Heart left ventricle (tissue), 16 donors: ENCODE results near the gene CXCL12. TPM values are rescaled to one million over a fixed set of nuclear protein-coding genes. Genes with fewer than 3 reads are reported as not detected.

Experiments used
- ATAC-seq, 4 donors: fragments of 200-7000 bp; cut with Tn5 transposase; one replicate each; pipeline ENCODE4 v1.9.1; 2020 to 2022; ENCODE audit warnings: moderate library complexity in 4 of 4, mild to moderate bottlenecking in 3 of 4, moderate number of reproducible peaks in 1 of 4
- DNase-seq, 5 donors: peaks; one replicate each; pipeline ENCODE4 v3.0.0-alpha.2; 2020
- H3K27ac ChIP-seq, 12 donors: fragments of 200-600 bp; sonication (generic) in 4 of 12; one replicate each; pipeline versions ENCODE4 v1.5.0 to v1.8.0; 2016 to 2022; ENCODE audit warnings: mild to moderate bottlenecking in 2 of 12
- H3K27me3 ChIP-seq, 9 donors: fragments of 200-600 bp; sonication (generic) in 2 of 9; one replicate each; pipeline versions ENCODE4 v1.5.1 to v1.8.0; 2016 to 2022; ENCODE audit warnings: mild to moderate bottlenecking in 3 of 9
- H3K36me3 ChIP-seq, 9 donors: fragments of 200-600 bp; sonication (generic) in 2 of 9; one replicate each; pipeline versions ENCODE4 v1.5.0 to v1.8.0; 2018 to 2022; ENCODE audit warnings: mild to moderate bottlenecking in 2 of 9
- H3K4me1 ChIP-seq, 12 donors: fragments of 200-600 bp; sonication (generic) in 4 of 12; one replicate each; pipeline versions ENCODE4 v1.5.0 to v1.8.0; 2016 to 2022; ENCODE audit warnings: mild to moderate bottlenecking in 3 of 12
- H3K4me3 ChIP-seq, 12 donors: fragments of 200-600 bp; sonication (generic) in 4 of 12; one replicate each; pipeline versions ENCODE4 v1.5.0 to v1.8.0; 2017 to 2022; ENCODE audit warnings: mild to moderate bottlenecking in 9 of 12, moderate library complexity in 4 of 12
- H3K9me3 ChIP-seq, 12 donors: fragments of 200-600 bp; sonication (generic) in 4 of 12; one replicate each; pipeline versions ENCODE4 v1.5.0 to v1.8.0; 2016 to 2022; ENCODE audit warnings: mild to moderate bottlenecking in 1 of 12
- POLR2A ChIP-seq, 2 donors: fragments of 450-650 bp; IDR thresholded peaks; one replicate each; pipeline ENCODE4 v1.6.1; 2017; ENCODE audit warnings: antibody characterized with exemption in 2 of 2, mild to moderate bottlenecking in 2 of 2, moderate library complexity in 2 of 2
- WGBS, 4 donors: extraction: QIAGEN DNeasy Blood & Tissue Kit in 2 of 4; methylation state at CpG; one replicate each; pipeline versions ENCODE4 v1.1.5 to v1.1.7; 2013 to 2018; 5-methylcytosine and 5-hydroxymethylcytosine counted together
- intact Hi-C, 10 donors: fragments of 100-400 bp; cut with DNase I; formaldehyde crosslinking; loops; one replicate each; pipeline versions ENCODE4 v1.11.1 to v1.14.2; 2022
- polyA plus RNA-seq, 2 donors: library from polyadenylated mRNA; stranded (reverse); fragments of 200-250 nt; gene quantifications; one replicate each; pipeline ENCODE4 v1.2.3, GENCODE V29; 2013
- total RNA-seq, 9 donors: library from RNA; depleted of rRNA in 2 of 9; stranded (reverse); fragments of >200 nt in 2 of 9; fragmentation: NEBNext Ultra II Directional in 3 of 9; extraction: Animal tissue kit (Norgen Biotek cat#: 25700) in 3 of 9; gene quantifications; one replicate each; pipeline versions ENCODE4 v1.1.0 to v1.2.4, GENCODE V29; 2016 to 2023
- TF ChIP-seq, protein P1 (sequence below), 12 donors: fragments of 200-600 bp; sonication (generic) in 4 of 12; IDR thresholded peaks; one replicate each; pipeline versions ENCODE4 v1.5.0 to v1.8.0; 2018 to 2022; ENCODE audit warnings: antibody characterized with exemption in 12 of 12, mild to moderate bottlenecking in 5 of 12
- donor health status: ischemic (EF 13 %, LVEDD 7.1; RV severe dilation, severe dysfunction).
- donor health status: healthy with polysubstance abuse.
- donor health status: DM: no; HTN: yes; CAD: no.
- donor health status: DM: no; HTN: no; CAD: no.
- donor health status: ischemic (EF 25% LVEDD 6.9; RV normal size, moderate dysfunction).
- donor health status: ischemic (EF 25% LVEDD 5.7; RV mildly dilated, moderate dysfunction).
- donor health status: healthy.
- donor health status: DM: yes; HTN: yes; CAD: no.
- donor health status: ischemic (EF 35%, LVEDD 5.7; RV mildly dilated, moderate dysfunction).
- donor health status: nonischemic (EF 11% LVEDD 7.7; RV severe dilation, severe dysfunction).
- donor health status: DM: yes; HTN: yes; CAD: no.
- donor health status: PGD.
- donor health status: ischemic (EF 29% LVEDD 5.4; RV normal size, mild dysfunction).
- donor health status: nonischemic (EF 23%, LVEDD 6.1; RV moderate dilation, normal function).

The CXCL12 gene
- total and polyA plus RNA-seq, 11 donors = 56.4 to 203 (median 125) TPM

DNA sequence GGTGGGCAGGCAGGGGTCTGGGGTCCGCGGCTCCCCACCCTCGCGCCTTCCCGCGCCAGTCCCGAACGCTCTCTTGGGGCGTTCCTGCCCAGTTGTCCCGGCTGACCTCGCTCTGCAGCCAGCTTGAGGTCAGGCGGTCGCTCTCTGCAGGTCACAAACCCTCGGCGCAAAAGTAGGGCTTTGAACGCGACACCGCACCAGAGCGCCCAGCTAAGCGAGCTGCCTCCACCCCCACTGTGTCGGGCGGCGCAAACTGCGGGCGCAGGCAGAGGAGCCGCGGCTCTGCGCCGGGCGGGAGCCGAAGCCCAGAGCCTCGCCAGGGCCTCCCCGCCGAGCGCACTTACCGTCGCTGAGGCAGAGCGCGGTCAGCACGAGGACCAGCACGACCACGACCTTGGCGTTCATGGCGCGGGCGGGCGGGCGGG lies 284 bp downstream of the CXCL12 start:
- Histone ChIP-seq H3K27me3 (peaks cover 0 to 26% (median 0%) of the 10 kb centered on the region in 9 donors), H3K9me3 (no peaks in the 10 kb centered on the region), H3K4me3 (peak overlapping the region; percentile 67 to 92 (median 79)), H3K4me1 (peaks cover 0 to 61% (median 22%) of the 10 kb centered on the region in 12 donors), H3K27ac (peak overlapping the region; percentile 26 to 89 (median 78)), H3K36me3 (peaks cover 0 to 13% (median 7%) of the 10 kb centered on the region in 9 donors)
- 0 to 1% (median 1%) methylated on average over 20 to 48 of the region's 48 CpGs; no CpG with 5 or more reads in 1 of the 4 donors for WGBS, 4 donors
- intact Hi-C loops = loop anchor here (5.0 to 10.0 kb wide), 14 partner anchors 72 to 712 kb away; no protein-coding TSS in a partner anchor
- DNase-seq (peak in 2 of 5 donors; percentile 30 to 43), ATAC-seq (peak in 2 of 4 donors; percentile 25 to 48)
- TF ChIP-seq, protein P1, sequence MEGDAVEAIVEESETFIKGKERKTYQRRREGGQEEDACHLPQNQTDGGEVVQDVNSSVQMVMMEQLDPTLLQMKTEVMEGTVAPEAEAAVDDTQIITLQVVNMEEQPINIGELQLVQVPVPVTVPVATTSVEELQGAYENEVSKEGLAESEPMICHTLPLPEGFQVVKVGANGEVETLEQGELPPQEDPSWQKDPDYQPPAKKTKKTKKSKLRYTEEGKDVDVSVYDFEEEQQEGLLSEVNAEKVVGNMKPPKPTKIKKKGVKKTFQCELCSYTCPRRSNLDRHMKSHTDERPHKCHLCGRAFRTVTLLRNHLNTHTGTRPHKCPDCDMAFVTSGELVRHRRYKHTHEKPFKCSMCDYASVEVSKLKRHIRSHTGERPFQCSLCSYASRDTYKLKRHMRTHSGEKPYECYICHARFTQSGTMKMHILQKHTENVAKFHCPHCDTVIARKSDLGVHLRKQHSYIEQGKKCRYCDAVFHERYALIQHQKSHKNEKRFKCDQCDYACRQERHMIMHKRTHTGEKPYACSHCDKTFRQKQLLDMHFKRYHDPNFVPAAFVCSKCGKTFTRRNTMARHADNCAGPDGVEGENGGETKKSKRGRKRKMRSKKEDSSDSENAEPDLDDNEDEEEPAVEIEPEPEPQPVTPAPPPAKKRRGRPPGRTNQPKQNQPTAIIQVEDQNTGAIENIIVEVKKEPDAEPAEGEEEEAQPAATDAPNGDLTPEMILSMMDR (IDR thresholded peaks at IDR 0.05) = no peak
- TF ChIP-seq POLR2A (IDR thresholded peaks at IDR 0.05) = no peak

DNA sequence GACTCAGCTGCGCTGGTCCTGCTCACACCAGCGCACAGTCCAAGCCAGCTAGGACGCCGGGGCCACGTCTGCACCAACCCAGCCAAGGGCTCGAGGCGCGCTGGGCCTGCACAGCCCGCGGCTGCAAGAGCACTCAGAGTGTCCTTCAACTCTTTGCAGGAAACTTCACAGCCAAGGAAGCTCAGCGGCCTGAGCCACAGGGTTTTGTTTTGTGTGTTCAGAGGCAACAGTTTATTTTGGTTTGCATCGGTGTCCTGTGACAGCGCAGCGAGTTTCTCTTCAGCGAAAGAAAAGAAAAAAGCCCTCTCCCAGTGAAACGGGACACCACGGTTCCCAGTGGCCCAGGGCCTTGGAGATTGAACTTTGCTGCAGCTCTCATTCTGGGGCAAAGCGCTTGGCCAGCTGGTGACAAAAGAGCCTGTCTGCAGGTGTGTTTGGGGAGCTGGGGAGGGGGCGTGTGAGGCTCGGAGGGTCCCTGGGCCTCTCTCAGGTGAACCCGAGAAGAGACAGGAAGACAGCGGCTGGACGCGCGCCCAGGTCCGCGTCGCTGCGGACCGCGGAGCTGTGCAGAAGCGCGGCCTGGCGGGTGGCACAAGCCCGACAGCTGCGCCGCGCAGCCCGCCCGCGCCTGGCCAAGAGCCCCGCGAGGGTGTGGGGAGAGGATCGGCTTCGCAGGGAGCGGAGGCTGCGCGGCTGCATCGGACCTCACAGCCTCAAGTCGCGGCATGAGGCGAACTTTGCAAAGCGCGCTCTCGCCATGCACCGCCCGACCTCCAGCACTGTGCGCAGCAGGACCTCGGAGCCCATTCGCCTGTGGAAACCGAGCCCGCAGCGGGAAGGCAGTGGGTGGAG lies 922 bp downstream of the CXCL12 start:
- WGBS, 4 donors = 4 to 13% (median 5%) methylated on average over 15 to 63 of the region's 63 CpGs
- intact Hi-C loops = loop anchor here in 8 of 10 donors (5.0 to 10.0 kb wide), 9 partner anchors 72 to 589 kb away; no protein-coding TSS in a partner anchor
- DNase-seq = peak; percentile 41 to 79 (median 50)
- no peaks in the 10 kb centered on the region for H3K9me3 ChIP-seq
- TF ChIP-seq, protein P1 (IDR thresholded peaks at IDR 0.05) = peak in 2 of 12 donors; percentile 10 to 23
- no peak for TF ChIP-seq POLR2A (IDR thresholded peaks at IDR 0.05)
- peaks cover 0 to 20% (median 14%) of the 10 kb centered on the region in 9 donors for H3K36me3 ChIP-seq
- ATAC-seq = peak; percentile 9 to 59 (median 46)
- H3K27me3 ChIP-seq = peaks cover 0 to 26% (median 0%) of the 10 kb centered on the region in 9 donors
- peak overlapping the region; percentile 26 to 89 (median 78) for H3K27ac ChIP-seq
- H3K4me1 ChIP-seq = peaks cover 0 to 59% (median 20%) of the 10 kb centered on the region in 12 donors
- peak overlapping the region; percentile 67 to 92 (median 79) for H3K4me3 ChIP-seq

DNA sequence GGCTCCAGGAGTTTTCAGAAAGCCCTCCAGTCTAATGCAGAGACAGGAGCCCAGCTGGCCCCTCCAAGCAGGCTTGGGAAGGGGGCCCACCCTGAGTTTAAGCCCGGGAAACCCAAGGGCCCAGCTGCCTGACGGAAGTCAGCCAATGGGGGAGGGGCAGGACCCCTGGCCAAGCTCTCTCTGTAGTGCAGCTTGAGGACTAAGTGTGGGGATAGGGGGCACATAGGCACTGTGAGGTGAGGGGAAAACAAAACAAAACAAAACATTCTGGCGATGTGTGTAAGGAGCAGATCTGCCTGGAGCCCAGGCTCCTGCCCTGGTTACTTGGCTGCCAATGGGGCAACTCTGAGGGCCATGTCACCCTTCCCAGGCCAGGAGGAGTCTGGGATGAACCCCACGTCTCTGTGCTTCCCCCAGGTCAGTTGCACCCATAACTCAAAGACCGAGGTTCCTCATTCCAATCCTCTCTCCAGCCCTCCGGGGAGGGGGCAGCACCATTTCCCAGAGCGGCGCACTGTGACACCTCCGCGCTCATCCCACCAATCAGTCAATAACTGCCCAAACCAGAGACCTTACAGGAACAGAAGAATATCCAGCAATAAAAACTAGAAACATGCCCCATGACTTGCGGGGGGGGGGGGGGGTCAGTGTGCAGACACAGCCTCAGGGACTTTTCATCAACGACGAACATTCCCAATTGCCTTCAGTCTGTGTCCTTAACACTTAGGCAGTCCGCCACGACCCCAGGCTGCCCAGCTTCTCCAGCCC lies 1.7 kb downstream of the CXCL12 start:
- H3K36me3 ChIP-seq = peaks cover 0 to 28% (median 22%) of the 10 kb centered on the region in 9 donors
- intact Hi-C loops = loop anchor here in 8 of 10 donors (5.0 to 10.0 kb wide), 9 partner anchors 71 to 588 kb away; no protein-coding TSS in a partner anchor
- H3K9me3 ChIP-seq = no peaks in the 10 kb centered on the region
- H3K27ac ChIP-seq = peak overlapping the region in 11 of 12 donors; percentile 52 to 89 (median 79)
- H3K4me1 ChIP-seq = peaks cover 0 to 60% (median 19%) of the 10 kb centered on the region in 12 donors
- peak overlapping the region; percentile 67 to 92 (median 79) for H3K4me3 ChIP-seq
- no peak for ATAC-seq
- H3K27me3 ChIP-seq = peaks cover 0 to 26% (median 0%) of the 10 kb centered on the region in 9 donors
- WGBS, 4 donors = 45 to 53% (median 48%) methylated on average over 8 to 15 of the region's 15 CpGs
- TF ChIP-seq, protein P1 (IDR thresholded peaks at IDR 0.05) = no peak
- TF ChIP-seq POLR2A (IDR thresholded peaks at IDR 0.05) = no peak
- DNase-seq = no peak
